Activated naive CD4-positive, alpha-beta T cell treated with anti-CD3 and anti-CD28 coated beads for 36 hours (primary cell): ENCODE results near the gene COL25A1. TPM values are rescaled to one million over a fixed set of nuclear protein-coding genes. Genes with fewer than 3 reads are reported as not detected.
"Not testable (repeated sequence)": the region's sequence is repeated elsewhere in the genome, so short reads cannot be mapped to it uniquely, and the experiment has no call there.

Experiments used
- CTCF ChIA-PET: fragments of 350-600 bp; sonication (Branson Sonifier 250); formaldehyde crosslinking; loops from one replicate; lab custom pipeline; 2021; ENCODE audit warnings: antibody characterized with exemption; lab: Charles Lee
- DNase-seq: peaks from one replicate; pipeline ENCODE4 v3.0.0-alpha.2; 2020
- H3K27ac Mint-ChIP-seq: one replicate; pipeline ENCODE4 v1.8.0; 2021; ENCODE audit warnings: mild to moderate bottlenecking, mixed read lengths
- H3K27me3 Mint-ChIP-seq: one replicate; pipeline ENCODE4 v1.8.0; 2021; ENCODE audit warnings: low read depth, mixed read lengths
- H3K36me3 Mint-ChIP-seq: one replicate; pipeline ENCODE4 v1.8.0; 2021; ENCODE audit warnings: low read depth, mixed read lengths
- H3K4me1 Mint-ChIP-seq: one replicate; pipeline ENCODE4 v1.8.0; 2021; ENCODE audit warnings: low read depth, mixed read lengths
- H3K4me3 Mint-ChIP-seq: one replicate; pipeline ENCODE4 v1.8.0; 2021; ENCODE audit warnings: mild to moderate bottlenecking, moderate library complexity, mixed read lengths
- H3K9me3 Mint-ChIP-seq: one replicate; pipeline ENCODE4 v1.8.0; 2021; ENCODE audit warnings: mixed read lengths
- intact Hi-C: fragments of 100-400 bp; cut with micrococcal nuclease; formaldehyde crosslinking; loops from one replicate; pipeline ENCODE4 v1.15.1; 2023
- total RNA-seq, 2 experiments: library from RNA; stranded (reverse); gene quantifications; one replicate each; pipeline ENCODE4 v1.2.3, GENCODE V29; 2021

COL25A1 gene
- total RNA-seq, 2 experiments from 2014 or later: not detected

- H3K4me1 Mint-ChIP-seq: no peaks in the 10 kb centered on the region
- CTCF ChIA-PET: interaction anchor here (0.7 kb wide), 1 partner anchor 202 kb away, joined by 3 read pairs; no protein-coding TSS in a partner anchor
- no peaks in the 10 kb centered on the region for H3K9me3 Mint-ChIP-seq
- no peaks in the 10 kb centered on the region for H3K36me3 Mint-ChIP-seq
- intact Hi-C loops: no loop called here
- no peak for DNase-seq
- H3K4me3 Mint-ChIP-seq: no peak overlapping the region
- peaks cover 6% of the 10 kb centered on the region for H3K27me3 Mint-ChIP-seq
- H3K27ac Mint-ChIP-seq: no peak overlapping the region
These were observed 210.6 kb downstream of the COL25A1 start for GRCh38 chr4:109091727-109092409.

GRCh38 chr4:109083911-109084310, 218.5 kb downstream of the COL25A1 start:
- DNase-seq: no peak
- intact Hi-C loops: no loop called here
- Mint-ChIP-seq H3K27me3 (peaks cover 5% of the 10 kb centered on the region), H3K9me3 (no peaks in the 10 kb centered on the region), H3K4me3 (no peak overlapping the region), H3K36me3 (no peaks in the 10 kb centered on the region), H3K27ac (no peak overlapping the region), H3K4me1 (peaks cover 10% of the 10 kb centered on the region)
- CTCF ChIA-PET: interaction anchor here (0.6 kb wide), 1 partner anchor 282 kb away, joined by 4 read pairs; no protein-coding TSS in a partner anchor

- intact Hi-C loops: loop anchor here (1.0 to 10.0 kb wide), 2 partner anchors 107 to 245 kb away; no protein-coding TSS in a partner anchor
- DNase-seq: peak; percentile 9
- H3K27ac Mint-ChIP-seq: no peak overlapping the region
- peaks cover 13% of the 10 kb centered on the region for H3K4me1 Mint-ChIP-seq
- H3K36me3 Mint-ChIP-seq: no peaks in the 10 kb centered on the region
- no peaks in the 10 kb centered on the region for H3K9me3 Mint-ChIP-seq
- CTCF ChIA-PET: interaction anchor here (0.5 to 0.6 kb wide), 2 partner anchors 76 to 219 kb away, joined by 3 to 5 read pairs; no protein-coding TSS in a partner anchor
- no peaks in the 10 kb centered on the region for H3K27me3 Mint-ChIP-seq
- no peak overlapping the region for H3K4me3 Mint-ChIP-seq
These were observed 222.7 kb downstream of the COL25A1 start for GRCh38 chr4:109079731-109080130.

- DNase-seq: no peak
- CTCF ChIA-PET: interaction anchor here (0.5 to 0.6 kb wide), 2 partner anchors 75 to 219 kb away, joined by 3 to 5 read pairs; no protein-coding TSS in a partner anchor
- H3K27me3 Mint-ChIP-seq: no peaks in the 10 kb centered on the region
- H3K4me3 Mint-ChIP-seq: no peak overlapping the region
- H3K27ac Mint-ChIP-seq: no peak overlapping the region
- intact Hi-C loops: loop anchor here (1.0 to 10.0 kb wide), 2 partner anchors 107 to 244 kb away; no protein-coding TSS in a partner anchor
- H3K4me1 Mint-ChIP-seq: peaks cover 13% of the 10 kb centered on the region
- H3K36me3 Mint-ChIP-seq: no peaks in the 10 kb centered on the region
- H3K9me3 Mint-ChIP-seq: no peaks in the 10 kb centered on the region
These were observed 223.3 kb downstream of the COL25A1 start for GRCh38 chr4:109079201-109079600.

GRCh38 chr4:109078724-109079123, 223.7 kb downstream of the COL25A1 start:
- Mint-ChIP-seq H3K9me3 (no peaks in the 10 kb centered on the region), H3K27ac (no peak overlapping the region), H3K4me1 (peaks cover 13% of the 10 kb centered on the region), H3K4me3 (no peak overlapping the region), H3K27me3 (no peaks in the 10 kb centered on the region), H3K36me3 (no peaks in the 10 kb centered on the region)
- CTCF ChIA-PET: interaction anchor here (0.6 kb wide), 1 partner anchor 330 kb away, joined by 3 read pairs; no protein-coding TSS in a partner anchor
- intact Hi-C loops: loop anchor here (1.0 to 10.0 kb wide), 2 partner anchors 106 to 244 kb away; no protein-coding TSS in a partner anchor
- no peak for DNase-seq

GRCh38 chr4:109077505-109077904, 225.0 kb downstream of the COL25A1 start:
- intact Hi-C loops: loop anchor here (2.0 to 10.0 kb wide), 2 partner anchors 217 to 243 kb away; no protein-coding TSS in a partner anchor
- Mint-ChIP-seq H3K36me3 (no peaks in the 10 kb centered on the region), H3K27ac (no peak overlapping the region), H3K9me3 (no peaks in the 10 kb centered on the region), H3K4me3 (no peak overlapping the region), H3K4me1 (peaks cover 13% of the 10 kb centered on the region), H3K27me3 (no peaks in the 10 kb centered on the region)
- no peak for DNase-seq
- CTCF ChIA-PET: no interaction called here

- H3K4me3 Mint-ChIP-seq, H3K36me3 Mint-ChIP-seq, H3K27me3 Mint-ChIP-seq, CTCF ChIA-PET, H3K9me3 Mint-ChIP-seq, H3K27ac Mint-ChIP-seq: not testable (repeated sequence)
- DNase-seq: peak; percentile 20
- peaks cover 13% of the 10 kb centered on the region for H3K4me1 Mint-ChIP-seq
- intact Hi-C loops: loop anchor here (1.0 to 10.0 kb wide), 3 partner anchors 218 to 330 kb away; no protein-coding TSS in a partner anchor
These were observed 225.7 kb downstream of the COL25A1 start for GRCh38 chr4:109076709-109077108.

- no peaks in the 10 kb centered on the region for H3K27me3 Mint-ChIP-seq
- H3K4me3 Mint-ChIP-seq: no peak overlapping the region
- no peak overlapping the region for H3K27ac Mint-ChIP-seq
- H3K9me3 Mint-ChIP-seq: no peaks in the 10 kb centered on the region
- H3K4me1 Mint-ChIP-seq: peaks cover 13% of the 10 kb centered on the region
- DNase-seq: no peak
- no peaks in the 10 kb centered on the region for H3K36me3 Mint-ChIP-seq
- CTCF ChIA-PET: no interaction called here
- intact Hi-C loops: loop anchor here (1.0 to 10.0 kb wide), 3 partner anchors 219 to 331 kb away; no protein-coding TSS in a partner anchor
These were observed 226.8 kb downstream of the COL25A1 start for GRCh38 chr4:109075621-109076020.

GRCh38 chr4:109072595-109072994, 229.9 kb downstream of the COL25A1 start:
- CTCF ChIA-PET: no interaction called here
- H3K9me3 Mint-ChIP-seq: no peaks in the 10 kb centered on the region
- no peak overlapping the region for H3K4me3 Mint-ChIP-seq
- no peak overlapping the region for H3K27ac Mint-ChIP-seq
- no peaks in the 10 kb centered on the region for H3K27me3 Mint-ChIP-seq
- no peaks in the 10 kb centered on the region for H3K4me1 Mint-ChIP-seq
- H3K36me3 Mint-ChIP-seq: no peaks in the 10 kb centered on the region
- DNase-seq: no peak
- intact Hi-C loops: loop anchor here (10.0 kb wide), 1 partner anchor 238 kb away; no protein-coding TSS in a partner anchor

- H3K9me3 Mint-ChIP-seq, DNase-seq: not testable (repeated sequence)
These were observed 231.8 kb downstream of the COL25A1 start for GRCh38 chr4:109070677-109071076.

GRCh38 chr4:109067508-109068235, 234.8 kb downstream of the COL25A1 start:
- CTCF ChIA-PET: no interaction called here
- Mint-ChIP-seq H3K4me3 (no peak overlapping the region), H3K27me3 (no peaks in the 10 kb centered on the region), H3K36me3 (no peaks in the 10 kb centered on the region), H3K27ac (no peak overlapping the region), H3K9me3 (no peaks in the 10 kb centered on the region), H3K4me1 (no peaks in the 10 kb centered on the region)
- DNase-seq: no peak
- intact Hi-C loops: no loop called here

More at GRCh38 chr4:109070677-109071076, 231.8 kb downstream of the COL25A1 start:
- H3K36me3 Mint-ChIP-seq, CTCF ChIA-PET, H3K4me3 Mint-ChIP-seq, H3K27me3 Mint-ChIP-seq, H3K4me1 Mint-ChIP-seq, H3K27ac Mint-ChIP-seq: not testable (repeated sequence)
- intact Hi-C loops: loop anchor here (10.0 kb wide), 1 partner anchor 236 kb away; no protein-coding TSS in a partner anchor

- DNase-seq: no peak
- no peak overlapping the region for H3K27ac Mint-ChIP-seq
- H3K36me3 Mint-ChIP-seq: no peaks in the 10 kb centered on the region
- no peaks in the 10 kb centered on the region for H3K9me3 Mint-ChIP-seq
- CTCF ChIA-PET: no interaction called here
- no peaks in the 10 kb centered on the region for H3K4me1 Mint-ChIP-seq
- intact Hi-C loops: no loop called here
- H3K4me3 Mint-ChIP-seq: no peak overlapping the region
- no peaks in the 10 kb centered on the region for H3K27me3 Mint-ChIP-seq
These were observed 237.5 kb downstream of the COL25A1 start for GRCh38 chr4:109065006-109065405.
